Neural cell (in vitro differentiated cells): Measurements from ENCODE around the gene ATOH8.

Source experiments
- CTCF ChIP-seq: fragments of 450-650 bp; IDR thresholded peaks from 2 replicates; pipeline ENCODE4 v1.5.1; 2014; ENCODE audit warnings: antibody characterized with exemption, mild to moderate bottlenecking, moderate library complexity; ENCODE audit not compliant: poor library complexity, severe bottlenecking
- POLR2AphosphoS5 ChIP-seq: IDR thresholded peaks from 2 replicates; pipeline ENCODE4 v1.6.1; 2012
- RAD21 ChIP-seq: fragments of 450-650 bp; conservative IDR thresholded peaks from 2 replicates; pipeline ENCODE4 v1.6.1; 2014; ENCODE audit warnings: antibody characterized with exemption, mild to moderate bottlenecking, moderate library complexity
- REST ChIP-seq: IDR thresholded peaks from 2 replicates; pipeline ENCODE4 v1.6.1; 2012; ENCODE audit warnings: borderline replicate concordance

DNA sequence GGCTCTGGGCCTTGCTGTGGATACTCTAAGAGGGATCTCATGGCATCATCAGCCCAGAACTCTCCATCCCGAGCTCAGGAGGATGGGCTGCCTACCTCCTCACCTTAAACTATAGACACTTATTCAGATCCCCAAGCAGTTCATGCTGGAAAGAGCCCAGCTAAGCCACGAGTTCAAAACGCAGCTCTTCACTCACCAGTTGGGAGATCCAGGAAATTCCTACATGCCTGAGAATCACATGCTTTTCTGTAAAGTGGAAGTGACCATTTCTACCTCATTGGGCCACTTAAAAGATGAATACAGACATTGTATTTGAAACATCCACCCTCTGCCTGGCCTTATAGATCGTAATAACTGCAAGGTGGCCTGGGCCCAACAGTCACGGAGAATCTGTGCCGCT, 6.6 kb downstream of the ATOH8 start:
- TF ChIP-seq CTCF (no peak), POLR2AphosphoS5 (no peak), RAD21 (no peak), REST (no peak)
